Gastrocnemius medialis (tissue), 4 donors: ENCODE results near the gene FARS2.

Source experiments
- CTCF ChIP-seq, 5 experiments: fragments of 450-650 bp in 3 of 5; fragments of 200-600 bp in 2 of 5; sonication (generic) in 2 of 5; IDR thresholded peaks in 4 of 5; conservative IDR thresholded peaks in 1 of 5; 1 replicate in 4 of 5; 2 replicates in 1 of 5; pipeline ENCODE4 v1.5.1; 2016 to 2019; ENCODE audit warnings: antibody characterized with exemption in 5 of 5, mild to moderate bottlenecking in 3 of 5, moderate library complexity in 3 of 5
- POLR2A ChIP-seq, 2 donors: fragments of 450-650 bp; IDR thresholded peaks; one replicate each; pipeline ENCODE4 v1.6.1; 2017; ENCODE audit warnings: antibody characterized with exemption in 2 of 2, mild to moderate bottlenecking in 2 of 2, moderate library complexity in 2 of 2

GRCh38 chr6:5563086-5563485, 301.8 kb downstream of the FARS2 start:
- TF ChIP-seq CTCF (IDR thresholded peaks at IDR 0.05 in 4 of 5, conservative IDR thresholded peaks at IDR 0.05 in 1 of 5) (no peak), POLR2A (IDR thresholded peaks at IDR 0.05) (no peak)
